SH-SY5Y (cell line): ENCODE results near the gene FBXO44.

Experiments
- GATA2 ChIP-seq: IDR thresholded peaks from 2 replicates; pipeline ENCODE4 v1.6.1; 2011; ENCODE audit warnings: mild to moderate bottlenecking, low read depth, low read length
- GATA3 ChIP-seq: IDR thresholded peaks from 2 replicates; pipeline ENCODE4 v1.6.1; 2011; ENCODE audit warnings: low read depth, mild to moderate bottlenecking, low read length, moderate library complexity

DNA sequence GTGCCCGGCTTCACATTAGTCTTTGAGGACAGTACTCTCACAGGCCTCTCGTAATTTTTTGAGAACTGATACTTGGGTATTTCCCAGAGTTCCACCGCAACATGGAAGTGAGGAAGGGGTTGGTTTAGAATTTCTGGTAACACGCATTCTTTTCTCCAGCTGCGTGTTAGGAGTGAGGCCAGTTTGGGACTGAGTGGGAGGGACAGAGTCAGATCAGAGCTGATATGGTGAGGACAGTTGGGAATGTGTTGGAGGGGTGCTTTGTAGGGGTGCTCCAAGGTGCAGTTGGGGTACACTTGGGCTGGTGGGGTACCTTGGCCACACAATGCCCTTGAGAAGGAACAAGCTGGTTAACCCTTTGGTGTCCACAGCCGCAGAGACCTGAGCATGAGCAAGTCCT, 16.1 kb downstream of the FBXO44 start:
- TF ChIP-seq GATA3 = no peak
- TF ChIP-seq GATA2 = no peak
